NB4 (cell line): Measurements from ENCODE around the gene SLC2A1.

Experiments used
- CTCF ChIP-seq: IDR thresholded peaks from one replicate; pipeline ENCODE4 v1.5.1; 2012; ENCODE audit warnings: low read depth, low read length
- POLR2A ChIP-seq: IDR thresholded peaks from 2 replicates; pipeline ENCODE4 v1.6.1; 2011; ENCODE audit warnings: mild to moderate bottlenecking; ENCODE audit not compliant: insufficient read length; ENCODE audit errors: extremely low read depth

GRCh38 chr1:42937141-42937696 lies 21.4 kb downstream of the SLC2A1 start:
- TF ChIP-seq CTCF: peak; percentile 7
- no peak for TF ChIP-seq POLR2A
